K562 (cell line): Measurements from ENCODE around the gene STK36. TPM values are rescaled to one million over a fixed set of nuclear protein-coding genes. Genes with fewer than 3 reads are reported as not detected.

Source experiments
- ATAC-seq: fragments of 200-7000 bp; cut with Tn5 transposase; 3 replicates; pipeline ENCODE4 v1.9.1; 2020; ENCODE audit warnings: moderate library complexity
- BruUV-seq: library from RNA; stranded (reverse); fragments of 400-500 nt; replicated peaks from 2 replicates; lab custom pipeline; 2021; lab: Mats Ljungman, UMichigan
- CTCF ChIA-PET: fragments of 300-600 bp; formaldehyde crosslinking; extraction: SDS; loops from one replicate; lab custom pipeline; 2021; ENCODE audit warnings: low intra/inter-chr PET ratio; lab: Yijun Ruan, JAX
- POLR2A ChIA-PET: fragments of 300-600, 350-650 bp; sonication (Branson Sonifier 250); formaldehyde crosslinking; extraction: SDS; loops from one replicate; lab custom pipeline; 2021; ENCODE audit warnings: antibody characterized with exemption, inconsistent platforms; lab: Yijun Ruan, JAX
- DNase-seq, 4 experiments: peaks; one replicate each; pipeline versions ENCODE4 v3.0.0 to v3.0.0-alpha.2; 2011 to 2018; ENCODE audit warnings: low spot score in 3 of 4, mixed read lengths in 3 of 4; ENCODE audit errors: extremely low read depth in 1 of 4
- FAIRE-seq: peaks from 2 replicates; lab custom pipeline; 2011; peaks lifted over from hg19 to GRCh38; lab: Jason Lieb, UNC
- H2AFZ ChIP-seq: 2 replicates; pipeline ENCODE4 v1.6.0; 2011; ENCODE audit warnings: low read depth, low read length, control low read depth, inconsistent platforms
- H3K27ac ChIP-seq: fragments of 200-600 bp; 3 replicates; pipeline ENCODE4 v1.8.0; 2011; ENCODE audit warnings: low read depth, mild to moderate bottlenecking, control low read depth, inconsistent platforms, low read length, moderate library complexity, mixed read lengths; ENCODE audit errors: extremely low read depth
- H3K27me3 ChIP-seq, 2 experiments: fragments of 300-600 bp in 1 of 2; 2 replicates in 1 of 2; 3 replicates in 1 of 2; pipeline versions ENCODE4 v1.6.0 to v1.8.0; 2011; ENCODE audit warnings: inconsistent platforms in 2 of 2, low read length in 2 of 2, mild to moderate bottlenecking in 1 of 2, mixed read lengths in 1 of 2, moderate library complexity in 1 of 2; ENCODE audit not compliant: control insufficient read depth in 2 of 2, insufficient read depth in 2 of 2
- H3K36me3 ChIP-seq: fragments of 300-600 bp; 3 replicates; pipeline ENCODE4 v1.8.0; 2011; ENCODE audit warnings: mild to moderate bottlenecking, low read length, inconsistent platforms; ENCODE audit not compliant: control insufficient read depth, insufficient read depth
- H3K4me1 ChIP-seq, 2 experiments: fragments of 200-600 bp in 1 of 2; replicated peaks in 1 of 2; 2 replicates in 1 of 2; 3 replicates in 1 of 2; pipeline versions ENCODE4 v1.5.1 to v1.8.0; 2011; ENCODE audit warnings: inconsistent platforms in 2 of 2, low read length in 2 of 2, mild to moderate bottlenecking in 1 of 2, mixed read lengths in 1 of 2, moderate library complexity in 1 of 2; ENCODE audit not compliant: control insufficient read depth in 2 of 2, insufficient read depth in 2 of 2
- H3K4me2 ChIP-seq: 2 replicates; pipeline ENCODE4 v1.6.1; 2011; ENCODE audit warnings: low read length, control low read depth, inconsistent platforms, mixed read lengths; ENCODE audit not compliant: insufficient read depth
- H3K4me3 ChIP-seq: fragments of 200-600 bp; sonication (generic), shearing (Covaris generic); 2 replicates; pipeline ENCODE4 v1.5.1; 2016; ENCODE audit warnings: control low read depth, inconsistent platforms
- H3K79me2 ChIP-seq: fragments of 200-600 bp; 3 replicates; pipeline ENCODE4 v1.8.0; 2011; ENCODE audit warnings: low read length, inconsistent platforms; ENCODE audit not compliant: control insufficient read depth, insufficient read depth
- H3K9ac ChIP-seq, 2 experiments: 2 replicates each; pipeline versions ENCODE4 v1.6.0 to v1.6.1; 2011; ENCODE audit warnings: low read depth in 2 of 2, low read length in 2 of 2, control low read depth in 1 of 2, inconsistent platforms in 1 of 2, mild to moderate bottlenecking in 1 of 2, mixed read lengths in 1 of 2; ENCODE audit not compliant: insufficient read depth in 1 of 2
- H3K9me1 ChIP-seq: one replicate; pipeline ENCODE4 v1.6.0; 2011; ENCODE audit warnings: inconsistent platforms, mild to moderate bottlenecking, low read length, moderate library complexity; ENCODE audit not compliant: control insufficient read depth, insufficient read depth
- H3K9me3 ChIP-seq: replicated peaks from 2 replicates; pipeline ENCODE4 v1.5.1; 2011; ENCODE audit warnings: low read depth, low read length, inconsistent platforms; ENCODE audit not compliant: control insufficient read depth, insufficient read depth
- H4K20me1 ChIP-seq: replicated peaks from 2 replicates; pipeline ENCODE4 v1.6.1; 2011; ENCODE audit warnings: low read length, inconsistent platforms, mixed read lengths; ENCODE audit not compliant: control insufficient read depth, insufficient read depth
- HLTF ChIP-seq: fragments of 450-650 bp; IDR thresholded peaks from 2 replicates; pipeline ENCODE4 v1.6.1; 2016
- HNRNPLL ChIP-seq: fragments of 200-400 bp; formaldehyde crosslinking; IDR thresholded peaks from 2 replicates; pipeline ENCODE4 v1.6.1; 2017; ENCODE audit warnings: low read length, low read depth, mild to moderate bottlenecking; ENCODE audit not compliant: poor library complexity, severe bottlenecking
- KLF6 ChIP-seq: fragments of 250-450 bp; sonication (Bioruptor Pico); IDR thresholded peaks from 2 replicates; pipeline ENCODE4 v1.4.0; 2020; ENCODE audit warnings: mild to moderate bottlenecking, moderate library complexity, borderline replicate concordance
- MXI1 ChIP-seq: IDR thresholded peaks from 2 replicates; pipeline ENCODE4 v1.6.1; 2011; ENCODE audit warnings: low read depth, mild to moderate bottlenecking, improper control_type of control experiment, low read length
- POLR2G ChIP-seq: fragments of 200-400 bp; formaldehyde crosslinking; IDR thresholded peaks from 2 replicates; pipeline ENCODE4 v1.6.1; 2017; ENCODE audit warnings: low read depth, mild to moderate bottlenecking, antibody characterized with exemption, low read length, moderate library complexity
- XRCC5 ChIP-seq: fragments of 200-400 bp; formaldehyde crosslinking; IDR thresholded peaks from 2 replicates; pipeline ENCODE4 v1.6.1; 2017; ENCODE audit warnings: low read depth, mild to moderate bottlenecking, low read length
- ZNF324 ChIP-seq: fragments of 250-450 bp; sonication (Bioruptor Pico); IDR thresholded peaks from 2 replicates; pipeline ENCODE4 v1.4.0; 2020; ENCODE audit warnings: mild to moderate bottlenecking
- ZNF668 ChIP-seq: fragments of 250-450 bp; sonication (Bioruptor Pico); IDR thresholded peaks from 2 replicates; pipeline ENCODE4 v1.8.0; 2022; ENCODE audit warnings: mild to moderate bottlenecking, inconsistent platforms
- WGBS: fragments of 100-300 bp; shearing (Covaris generic); methylation state at CpG from one replicate; pipeline ENCODE4 v1.1.6; 2016; ENCODE audit warnings: low coverage, mixed read lengths; ENCODE audit not compliant: insufficient coverage; ENCODE audit errors: missing lambda C conversion rate; 5-methylcytosine and 5-hydroxymethylcytosine counted together
- in situ Hi-C: fragments of 300-500 bp; cut with MboI; formaldehyde crosslinking; loops from 4 replicates; pipeline ENCODE4 v1.15.0; 2018; ENCODE audit warnings: inconsistent platforms, mixed read lengths
- intact Hi-C: fragments of 100-400 bp; cut with micrococcal nuclease; formaldehyde crosslinking; loops from 2 replicates; pipeline ENCODE4 v1.14.2; 2022
- polyA plus RNA-seq, 8 experiments: library from polyadenylated mRNA; depleted of rRNA in 4 of 8; stranded (reverse) in 5 of 8; unstranded in 3 of 8; fragments of >200 nt; fragmentation: Nextera tagmentation in 2 of 8; fragmentation: Illumina TruSeq in 1 of 8; extraction: Ambion mirVana in 2 of 8; extraction: Trizol in 1 of 8; gene quantifications; 2 replicates each; pipeline versions ENCODE4 v1.2.1 to v1.2.3, GENCODE V29; 2011 to 2014; ENCODE audit warnings: inconsistent platforms in 1 of 8, missing spikeins in 1 of 8
- total RNA-seq, 7 experiments: library from RNA; depleted of rRNA in 6 of 7; stranded (reverse); fragments of >200 nt in 6 of 7; fragmentation: Illumina TruSeq in 2 of 7; extraction: Trizol in 2 of 7; gene quantifications; 2 replicates each; pipeline versions ENCODE4 v1.2.1 to v1.2.3, GENCODE V29; 2011 to 2021; ENCODE audit warnings: low replicate concordance in 1 of 7
- TF ChIP-seq, protein P1 (sequence below): sonication (generic); formaldehyde crosslinking; IDR thresholded peaks from 2 replicates; pipeline ENCODE4 v1.8.1; 2023; ENCODE audit warnings: missing genetic modification reagents, mild to moderate bottlenecking, borderline replicate concordance

Gene STK36
- total and polyA plus RNA-seq, 9 of the 15 experiments (the other 6 are each of a cell fraction or from before 2014, with no cell fraction given): 3.5 to 12.4 (median 6.7) TPM

DNA sequence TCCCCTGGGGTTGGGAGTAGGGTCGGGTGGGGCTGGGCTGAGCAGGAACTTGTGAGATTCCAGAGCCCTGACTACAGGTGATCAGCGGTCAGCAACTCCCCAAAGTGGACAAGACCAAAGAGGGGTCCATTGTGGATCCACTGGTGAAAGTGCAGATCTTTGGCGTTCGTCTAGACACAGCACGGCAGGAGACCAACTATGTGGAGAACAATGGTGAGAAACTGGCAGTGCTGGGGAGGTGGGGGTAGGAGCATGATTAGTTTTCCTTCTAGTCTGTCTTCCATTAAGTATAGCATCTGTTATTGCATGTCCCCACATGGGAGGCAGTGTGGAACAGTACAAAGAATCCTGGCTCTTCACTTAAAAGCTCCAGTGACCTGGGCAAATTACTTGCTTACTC, 36.2 kb upstream of the STK36 start (continued):
- TF ChIP-seq XRCC5 (no peak), MXI1 (no peak), HLTF (no peak), KLF6 (CRISPR knock-in tag) (no peak), HNRNPLL (no peak)
- TF ChIP-seq, protein P1, sequence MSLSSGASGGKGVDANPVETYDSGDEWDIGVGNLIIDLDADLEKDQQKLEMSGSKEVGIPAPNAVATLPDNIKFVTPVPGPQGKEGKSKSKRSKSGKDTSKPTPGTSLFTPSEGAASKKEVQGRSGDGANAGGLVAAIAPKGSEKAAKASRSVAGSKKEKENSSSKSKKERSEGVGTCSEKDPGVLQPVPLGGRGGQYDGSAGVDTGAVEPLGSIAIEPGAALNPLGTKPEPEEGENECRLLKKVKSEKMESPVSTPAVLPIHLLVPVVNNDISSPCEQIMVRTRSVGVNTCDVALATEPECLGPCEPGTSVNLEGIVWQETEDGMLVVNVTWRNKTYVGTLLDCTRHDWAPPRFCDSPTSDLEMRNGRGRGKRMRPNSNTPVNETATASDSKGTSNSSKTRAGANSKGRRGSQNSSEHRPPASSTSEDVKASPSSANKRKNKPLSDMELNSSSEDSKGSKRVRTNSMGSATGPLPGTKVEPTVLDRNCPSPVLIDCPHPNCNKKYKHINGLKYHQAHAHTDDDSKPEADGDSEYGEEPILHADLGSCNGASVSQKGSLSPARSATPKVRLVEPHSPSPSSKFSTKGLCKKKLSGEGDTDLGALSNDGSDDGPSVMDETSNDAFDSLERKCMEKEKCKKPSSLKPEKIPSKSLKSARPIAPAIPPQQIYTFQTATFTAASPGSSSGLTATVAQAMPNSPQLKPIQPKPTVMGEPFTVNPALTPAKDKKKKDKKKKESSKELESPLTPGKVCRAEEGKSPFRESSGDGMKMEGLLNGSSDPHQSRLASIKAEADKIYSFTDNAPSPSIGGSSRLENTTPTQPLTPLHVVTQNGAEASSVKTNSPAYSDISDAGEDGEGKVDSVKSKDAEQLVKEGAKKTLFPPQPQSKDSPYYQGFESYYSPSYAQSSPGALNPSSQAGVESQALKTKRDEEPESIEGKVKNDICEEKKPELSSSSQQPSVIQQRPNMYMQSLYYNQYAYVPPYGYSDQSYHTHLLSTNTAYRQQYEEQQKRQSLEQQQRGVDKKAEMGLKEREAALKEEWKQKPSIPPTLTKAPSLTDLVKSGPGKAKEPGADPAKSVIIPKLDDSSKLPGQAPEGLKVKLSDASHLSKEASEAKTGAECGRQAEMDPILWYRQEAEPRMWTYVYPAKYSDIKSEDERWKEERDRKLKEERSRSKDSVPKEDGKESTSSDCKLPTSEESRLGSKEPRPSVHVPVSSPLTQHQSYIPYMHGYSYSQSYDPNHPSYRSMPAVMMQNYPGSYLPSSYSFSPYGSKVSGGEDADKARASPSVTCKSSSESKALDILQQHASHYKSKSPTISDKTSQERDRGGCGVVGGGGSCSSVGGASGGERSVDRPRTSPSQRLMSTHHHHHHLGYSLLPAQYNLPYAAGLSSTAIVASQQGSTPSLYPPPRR (CRISPR knock-in tag): no peak
- TF ChIP-seq, all 486 proteins: peak for 0

DNA sequence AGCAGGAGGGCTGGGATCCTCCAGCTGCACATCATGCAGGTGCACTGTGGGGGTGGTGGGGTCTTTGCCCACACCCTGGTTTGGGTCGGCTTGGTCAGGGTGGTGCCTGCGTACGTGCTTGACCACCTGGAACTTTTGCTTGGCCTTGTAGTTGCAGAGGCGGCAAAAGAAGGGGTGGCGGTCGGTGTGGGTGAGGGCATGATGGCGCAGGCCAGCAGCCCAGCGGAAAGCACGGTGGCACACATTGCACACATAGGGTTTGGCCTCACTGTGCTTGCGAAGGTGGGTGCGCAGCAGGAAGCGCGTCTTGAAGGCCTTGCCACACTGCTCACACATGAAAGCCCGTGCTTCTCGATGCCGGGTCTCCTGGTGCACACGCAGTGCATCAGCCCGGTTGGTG, 33.5 kb upstream of the STK36 start:
- ChIA-PET POLR2A (no interaction called here), CTCF (no interaction called here)
- Histone ChIP-seq H3K9me3 (no peaks in the 10 kb centered on the region), H3K9ac (no peak overlapping the region; a peak in 1 of 4 replicates), H3K9me1 (no peaks in the 10 kb centered on the region), H3K27ac (no peak overlapping the region), H3K36me3 (peaks cover 79% of the 10 kb centered on the region; the same call in 2 of the 3 replicates), H4K20me1 (no peaks in the 10 kb centered on the region), H3K79me2 (no peaks in the 10 kb centered on the region), H3K4me2 (no peak overlapping the region), H3K27me3 (no peaks in the 10 kb centered on the region), H3K4me1 (no peaks in the 10 kb centered on the region), H2AFZ (no peak overlapping the region), H3K4me3 (no peak overlapping the region)
- intact Hi-C loops (no loop called here), in situ Hi-C loops (no loop called here)
- BruUV-seq: no TSS peak
- ATAC-seq (no peak), FAIRE-seq (no peak), DNase-seq (no peak)
- TF ChIP-seq ZNF668 (CRISPR knock-in tag) (no peak), POLR2G (0 out of 2 replicates have a peak, but pooled peaks have one; percentile 23), ZNF324 (no peak)
- WGBS: 98% methylated on average over 10 of the region's 18 CpGs
